SKM-1 (cell line): ENCODE results near the gene CST3.

ENCODE experiments used
- DNase-seq: peaks from one replicate; lab custom pipeline; 2025; ENCODE audit not compliant: unreplicated experiment; lab: John Stamatoyannopoulos, UW

The CST3 gene

DNA sequence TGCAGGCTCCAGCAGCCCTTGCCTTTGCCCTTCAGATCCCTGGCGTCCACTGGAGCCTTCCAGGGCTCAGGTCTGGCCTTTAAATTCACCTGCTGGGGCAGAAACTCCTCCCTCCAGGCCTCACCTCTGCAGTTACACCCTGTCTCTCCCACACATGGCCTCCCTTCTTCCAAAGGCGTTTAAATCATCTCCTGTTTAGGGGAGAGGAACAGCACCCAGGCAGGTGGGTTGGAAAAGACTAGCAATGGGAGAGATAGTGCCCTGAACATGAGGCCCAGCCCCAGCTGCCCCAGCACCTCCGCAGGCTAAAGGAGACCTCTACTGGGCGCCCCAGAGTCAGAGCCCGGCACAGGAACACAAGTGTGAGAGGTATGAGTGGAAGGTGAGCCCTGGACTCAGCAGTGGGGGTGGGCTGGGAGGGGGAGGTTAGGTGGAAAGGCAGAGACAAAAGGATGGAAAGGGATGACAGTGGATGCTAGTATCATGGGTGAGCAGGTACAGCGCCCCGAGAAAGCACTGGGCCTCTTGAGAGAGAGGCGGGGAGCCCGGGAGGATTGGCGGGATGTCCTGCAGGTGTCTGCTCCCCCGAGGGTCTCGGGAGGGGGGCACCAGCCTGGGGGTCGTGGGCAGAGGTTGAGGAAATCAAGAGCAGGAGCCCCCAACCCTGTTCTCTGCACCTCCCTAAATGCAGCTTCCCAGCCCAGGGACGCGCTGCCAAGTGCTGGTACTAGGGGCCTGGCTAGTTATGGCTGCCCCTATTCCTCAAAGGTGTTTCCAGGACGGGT is 31.7 kb downstream of the CST3 start, which contains the start of gene CST9:
Gene CST9 (minus strand): TSS at position 51 of the 785 bp plus-strand sequence. CDS start 53 bp downstream, outside the sequence.
- no peak for DNase-seq

DNA sequence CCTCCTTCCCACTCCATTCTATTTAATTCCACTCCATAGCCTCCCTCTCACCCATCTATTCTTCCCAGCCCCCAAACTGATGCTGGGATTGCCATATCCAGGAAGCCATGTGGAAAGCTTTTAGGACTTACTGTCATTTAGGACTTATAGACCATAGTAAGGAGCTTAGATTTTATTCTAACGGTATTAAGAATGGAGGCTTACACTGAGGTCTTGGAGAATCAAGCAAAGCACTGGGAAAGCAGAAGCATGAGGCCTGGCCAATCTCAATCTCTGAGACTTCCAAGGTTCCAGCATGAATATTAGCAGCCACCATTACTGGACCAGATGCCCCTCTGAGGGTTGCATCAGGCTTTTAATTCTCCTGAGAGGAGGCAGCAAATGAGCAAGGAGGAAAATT is 33.4 kb downstream of the CST3 start:
- DNase-seq = no peak

DNA sequence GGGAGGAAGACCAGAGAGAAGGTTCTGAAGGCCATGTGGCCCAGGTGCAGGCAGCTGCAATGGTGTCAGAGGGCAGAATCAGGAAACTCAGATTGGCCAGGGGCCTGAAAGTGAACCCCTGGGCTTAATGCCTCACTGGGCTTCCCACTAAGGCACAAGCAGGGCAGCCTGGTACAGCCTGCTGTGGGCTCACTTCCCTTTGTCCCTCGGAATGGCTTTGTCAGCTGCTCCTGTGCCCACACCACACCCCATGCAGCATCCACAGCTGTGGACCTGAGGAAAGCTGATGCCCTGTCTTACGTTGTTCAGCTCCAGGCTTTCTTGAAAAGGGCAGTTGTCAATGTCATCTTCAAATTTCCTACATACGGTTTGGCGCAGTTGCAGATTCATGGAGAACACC is 34.4 kb downstream of the CST3 start:
- DNase-seq = no peak

DNA sequence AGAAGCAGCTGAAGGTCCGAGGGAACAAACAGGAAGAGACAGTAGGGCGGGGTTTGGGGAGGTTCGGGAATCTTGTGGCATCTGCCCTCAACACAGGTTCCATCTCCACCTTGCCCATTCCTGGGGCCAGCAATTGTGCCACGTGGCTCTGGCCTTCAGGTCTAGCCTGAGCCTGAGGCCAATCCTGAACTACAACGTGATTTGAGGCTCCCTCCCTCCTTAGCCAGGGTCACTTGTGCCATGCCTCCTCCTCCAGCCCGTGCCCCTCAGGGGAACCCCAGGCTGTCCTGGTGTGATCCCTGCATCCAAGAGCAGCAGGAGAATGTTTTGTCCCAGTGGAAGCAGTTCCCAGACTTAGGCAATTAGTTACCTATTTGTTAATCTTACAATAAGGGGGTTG is 35.1 kb downstream of the CST3 start:
- DNase-seq = no peak

DNA sequence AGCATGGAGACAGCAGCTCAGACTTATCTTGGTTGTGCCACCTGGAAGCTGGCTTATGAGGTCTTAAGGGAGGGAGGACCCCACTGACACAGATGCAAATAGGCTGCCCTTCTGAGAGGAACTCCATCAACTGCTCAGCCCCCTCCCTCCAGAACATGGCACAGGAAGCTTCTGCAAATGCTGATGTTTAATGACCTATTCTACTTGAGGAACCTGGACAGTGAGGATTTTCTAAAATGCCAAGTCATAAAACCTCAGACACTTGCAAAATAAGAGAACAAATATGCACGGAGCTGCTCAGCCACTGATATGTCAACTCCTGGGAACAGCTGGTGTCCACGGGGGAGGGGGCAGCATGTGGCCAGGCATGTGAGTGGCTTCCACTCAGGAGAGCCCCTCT is 35.5 kb downstream of the CST3 start:
- no peak for DNase-seq

GRCh38 chr20:23601715-23602114 is 36.0 kb downstream of the CST3 start:
- DNase-seq = no peak

DNA sequence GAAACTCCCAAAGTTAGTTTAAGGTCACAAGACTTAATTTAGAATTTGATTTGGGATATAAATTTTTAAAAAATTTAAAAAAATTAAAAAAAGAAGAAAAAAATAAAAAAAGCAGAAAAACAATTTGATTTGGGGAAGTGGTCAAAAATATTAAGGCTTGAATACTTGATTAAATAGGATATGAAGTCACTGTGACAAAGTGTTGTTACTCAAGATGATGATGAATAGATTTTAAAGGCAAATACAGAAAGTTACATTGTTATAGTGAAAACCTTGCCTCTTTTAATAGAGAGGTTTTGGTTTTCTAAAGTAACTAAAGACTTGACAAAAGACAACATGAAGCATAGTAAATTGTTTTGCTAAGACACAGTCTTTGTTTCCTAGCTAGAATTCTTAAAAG is 39.3 kb downstream of the CST3 start:
- DNase-seq = no peak

DNA sequence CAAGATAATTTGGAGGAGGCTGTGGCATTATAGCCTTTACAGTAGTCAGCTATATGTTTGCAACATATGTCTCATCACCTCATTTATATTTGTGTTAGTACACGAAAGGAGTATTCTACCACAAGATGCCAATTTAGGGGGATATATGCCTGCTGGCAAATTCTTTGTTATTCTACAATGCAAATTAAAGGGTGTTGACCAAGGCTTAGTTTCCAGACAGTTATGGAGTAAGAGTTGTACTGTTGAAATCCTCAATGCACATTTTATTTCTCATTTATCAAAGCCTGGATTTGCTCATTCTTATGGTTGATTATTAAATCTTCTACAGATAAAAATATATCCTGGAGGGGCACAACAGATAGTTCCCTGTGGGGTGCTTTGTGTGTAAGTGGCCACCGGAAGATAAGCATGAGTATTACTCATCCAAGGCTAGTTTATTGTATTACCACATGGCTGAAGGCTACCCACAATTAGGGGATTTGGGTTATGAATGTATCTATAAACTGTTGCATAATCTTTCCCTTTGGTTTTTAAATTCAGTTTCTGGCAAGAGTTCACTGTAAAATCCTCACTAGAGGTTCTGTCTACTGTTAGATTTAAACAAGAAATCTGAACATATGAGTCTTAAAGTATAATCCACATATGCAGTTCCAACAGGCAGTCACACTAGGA is 41.0 kb downstream of the CST3 start:
- DNase-seq = no peak

GRCh38 chr20:23595941-23596340 is 41.8 kb downstream of the CST3 start:
- DNase-seq = no peak

GRCh38 chr20:23588434-23589403 is 49.0 kb downstream of the CST3 start:
- no peak for DNase-seq

- DNase-seq = no peak
These were observed 50.1 kb downstream of the CST3 start for GRCh38 chr20:23587631-23588030.

DNA sequence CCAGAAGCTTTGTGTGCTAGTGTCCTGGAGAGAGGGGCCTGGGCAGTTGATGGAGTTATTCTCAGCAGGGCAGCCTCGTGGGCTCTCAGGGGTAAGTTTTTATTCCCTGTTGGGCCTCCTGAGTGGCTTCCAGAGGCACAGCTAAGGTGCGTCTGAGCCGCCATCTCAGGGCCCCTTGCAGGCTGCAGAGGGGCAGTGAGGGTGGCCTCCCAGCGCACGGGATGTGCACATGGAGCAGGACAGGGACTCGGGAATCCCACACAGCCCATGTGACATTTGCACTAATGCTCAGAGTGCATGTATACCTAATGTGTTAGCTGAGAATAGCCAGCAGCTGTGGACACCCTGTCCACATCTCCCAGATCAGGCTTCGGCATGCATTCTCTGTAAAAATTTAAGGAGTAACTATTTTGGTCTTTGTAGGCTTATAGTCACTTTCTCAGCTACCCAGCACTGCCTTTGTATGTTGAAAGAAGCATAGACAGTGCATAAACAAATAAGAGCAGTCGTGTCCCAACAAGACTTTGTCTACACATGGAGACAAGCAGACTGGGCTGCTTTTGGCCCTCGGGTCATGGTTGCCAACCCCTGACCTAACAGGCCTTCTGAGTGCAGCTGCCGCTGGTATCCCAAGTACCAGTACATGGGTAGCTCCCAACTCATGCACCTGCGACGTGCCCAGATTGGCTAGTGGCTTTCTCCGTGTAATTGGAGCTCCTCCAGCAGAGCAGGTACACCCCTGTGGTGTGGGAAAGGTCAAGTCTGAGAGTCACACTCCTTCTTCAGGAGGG is 50.8 kb downstream of the CST3 start:
- no peak for DNase-seq

GRCh38 chr20:23585808-23586734 is 51.7 kb downstream of the CST3 start:
- DNase-seq = no peak

DNA sequence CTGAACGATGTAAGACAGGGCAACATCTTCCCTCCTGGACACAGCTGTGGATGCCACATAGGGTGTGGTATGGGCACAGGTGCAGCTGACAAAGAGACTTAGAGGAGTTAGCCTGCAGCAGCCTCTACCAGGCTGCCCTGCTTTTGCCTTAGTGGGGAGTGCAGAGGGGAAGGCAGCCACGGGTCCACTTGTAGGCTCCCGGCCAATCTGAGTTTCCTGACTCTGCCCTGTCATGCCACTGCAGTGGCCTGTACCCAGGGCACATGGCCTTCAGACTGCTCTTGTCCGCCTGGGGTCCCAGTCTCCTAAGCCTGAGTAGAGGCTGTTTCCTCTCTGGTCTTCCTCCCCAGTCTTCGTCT is 52.3 kb downstream of the CST3 start:
- no peak for DNase-seq

GRCh38 chr20:23584434-23585199 is 53.1 kb downstream of the CST3 start:
- DNase-seq = no peak
